HG02973 (cell line): ENCODE measurements around the gene GYG1.

Experiments used
- ATAC-seq: cut with Tn5 transposase; IDR thresholded peaks from one replicate; pipeline ENCODE4 v1.9.1; 2021; ENCODE audit warnings: moderate library complexity; ENCODE audit not compliant: unreplicated experiment

GYG1 gene

GRCh38 chr3:149016669-149017541 is 25.6 kb downstream of the GYG1 start:
- no peak for ATAC-seq

GRCh38 chr3:149018247-149018646 is 26.9 kb downstream of the GYG1 start:
- no peak for ATAC-seq

- no peak for ATAC-seq
Measured at GRCh38 chr3:149019580-149019979, 28.2 kb downstream of the GYG1 start.

- ATAC-seq = no peak
Measured at GRCh38 chr3:149020196-149020838, 29.0 kb downstream of the GYG1 start.

- no peak for ATAC-seq
Measured at GRCh38 chr3:149020839-149021252, 29.5 kb downstream of the GYG1 start.

- no peak for ATAC-seq
Measured at GRCh38 chr3:149021830-149022229, 30.5 kb downstream of the GYG1 start.

GRCh38 chr3:149023951-149024350 is 32.6 kb downstream of the GYG1 start:
- ATAC-seq = no peak

- ATAC-seq = no peak
Measured at GRCh38 chr3:149026718-149027117, 35.4 kb downstream of the GYG1 start.

- ATAC-seq = no peak
Measured at GRCh38 chr3:149031096-149031495, 39.8 kb downstream of the GYG1 start.

- ATAC-seq = no peak
Measured at GRCh38 chr3:149037684-149038083, 46.3 kb downstream of the GYG1 start.

GRCh38 chr3:149038322-149038721 is 47.0 kb downstream of the GYG1 start:
- no peak for ATAC-seq

- ATAC-seq = peak; percentile 81
Measured at GRCh38 chr3:149042789-149043386, 51.5 kb downstream of the GYG1 start.

- no peak for ATAC-seq
Measured at GRCh38 chr3:149044339-149045083, 53.2 kb downstream of the GYG1 start.

GRCh38 chr3:149055575-149055974 is 64.2 kb downstream of the GYG1 start:
- no peak for ATAC-seq

- ATAC-seq = no peak
Measured at GRCh38 chr3:149058198-149058597, 66.9 kb downstream of the GYG1 start.

GRCh38 chr3:149058602-149059001 is 67.3 kb downstream of the GYG1 start:
- ATAC-seq = peak; percentile 73

- no peak for ATAC-seq
Measured at GRCh38 chr3:149061776-149062175, 70.4 kb downstream of the GYG1 start.

GRCh38 chr3:149067883-149068282 is 76.5 kb downstream of the GYG1 start:
- ATAC-seq = no peak
